Urothelium cell line (cell line): Measurements from ENCODE around the gene ANKRD24.
"Not testable (repeated sequence)": the region's sequence is repeated elsewhere in the genome, so short reads cannot be mapped to it uniquely, and the experiment has no call there.

Source experiments
- DNase-seq: peaks from one replicate; pipeline ENCODE4 v3.0.0; 2011; ENCODE audit warnings: low spot score, mixed read lengths
- FAIRE-seq: peaks from 2 replicates; lab custom pipeline; 2011; peaks lifted over from hg19 to GRCh38; lab: Jason Lieb, UNC

ANKRD24 gene

DNA sequence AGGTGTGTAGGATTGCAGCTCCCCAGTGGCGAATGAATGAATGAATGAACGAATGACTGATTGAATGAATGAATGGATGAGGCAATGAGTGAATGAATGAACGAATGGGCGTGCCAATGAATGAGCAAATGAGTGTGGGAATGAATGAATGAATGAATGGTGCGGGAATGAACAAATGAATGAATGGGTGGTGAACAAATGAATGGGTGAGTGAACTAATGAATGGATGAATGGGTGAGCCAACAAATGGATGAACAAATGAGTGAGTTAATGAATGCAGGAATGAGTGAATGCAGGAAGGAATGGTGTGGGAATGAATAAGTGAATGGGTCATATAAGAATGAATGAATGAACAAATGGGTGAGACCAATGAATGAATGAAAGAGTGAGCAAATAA lies 14.7 kb downstream of the ANKRD24 start:
- FAIRE-seq (no peak), DNase-seq (no peak)

DNA sequence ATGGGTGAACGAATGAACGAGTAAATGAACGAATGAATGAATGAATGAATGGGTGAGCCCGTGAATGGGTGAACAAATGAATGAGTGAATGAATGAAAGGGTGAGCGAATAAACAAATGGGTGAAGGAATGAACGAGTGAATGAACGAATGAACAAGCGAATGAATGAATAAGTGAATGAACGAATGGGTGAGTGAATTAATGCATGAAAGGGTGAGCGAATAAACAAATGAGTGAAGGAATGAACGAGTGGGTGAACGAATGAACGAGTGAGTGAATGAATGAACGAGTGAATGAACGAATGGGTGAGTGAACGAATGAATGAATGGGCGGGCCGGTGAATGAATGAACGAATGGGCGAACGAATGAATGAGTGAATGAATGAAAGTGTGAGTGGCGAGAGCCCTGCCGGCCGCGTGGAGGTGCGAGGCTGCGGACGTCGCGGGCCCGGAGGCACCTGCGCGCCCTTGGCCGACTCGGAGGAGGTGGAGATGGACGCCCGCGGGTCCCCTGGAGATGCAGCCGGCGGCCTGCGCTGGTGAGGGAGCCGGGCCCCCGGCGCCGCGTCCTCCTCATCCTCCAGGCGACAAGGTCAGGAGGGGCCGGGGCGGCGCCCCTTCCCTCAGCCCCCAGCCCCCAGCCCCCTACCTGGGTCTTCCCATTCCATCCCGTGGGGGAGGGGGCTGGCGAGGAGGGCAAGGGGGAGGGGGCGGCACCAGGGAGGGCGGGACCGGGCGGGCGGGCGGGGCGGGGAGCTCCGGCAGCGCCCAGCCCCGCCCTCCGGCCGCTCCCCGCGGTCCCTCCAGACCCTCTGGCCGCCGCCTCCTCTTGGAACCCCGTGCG lies 15.4 kb downstream of the ANKRD24 start:
- no peak for FAIRE-seq

DNA sequence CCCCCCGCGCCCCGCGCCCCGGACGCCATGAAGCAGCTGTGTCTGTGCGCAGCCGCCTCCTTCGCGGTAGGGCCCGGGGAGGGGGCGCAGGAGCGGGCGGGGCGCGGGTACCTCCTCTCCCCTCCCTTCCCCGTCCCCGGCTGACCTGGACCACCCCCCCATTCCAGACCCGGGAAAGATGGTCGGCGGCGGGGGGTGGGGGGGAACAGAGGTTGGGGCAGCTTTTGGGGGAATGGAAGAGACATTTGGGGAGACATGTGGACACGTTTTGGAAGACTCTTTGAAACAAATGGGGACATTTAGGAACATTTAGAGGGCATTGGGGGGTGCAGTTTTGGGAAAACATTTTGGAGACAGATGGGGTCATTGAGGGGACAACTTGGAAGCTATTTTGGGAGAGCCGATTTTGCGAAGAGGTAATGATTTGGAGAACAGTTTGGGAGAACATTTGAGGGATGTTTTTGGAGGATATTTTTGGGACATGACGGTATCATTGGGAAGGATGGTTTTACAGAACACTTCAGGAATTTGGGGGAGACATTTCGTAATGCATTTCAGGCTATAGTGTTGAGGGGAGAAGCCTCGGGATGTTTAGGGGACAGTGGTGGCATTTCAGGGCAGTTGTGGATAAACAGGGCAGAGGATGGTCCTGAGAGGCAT lies 16.1 kb downstream of the ANKRD24 start:
- DNase-seq (no peak), FAIRE-seq (no peak)

More for the DNA sequence above, 15.4 kb downstream of the ANKRD24 start:
- peak; percentile 52 for DNase-seq

DNA sequence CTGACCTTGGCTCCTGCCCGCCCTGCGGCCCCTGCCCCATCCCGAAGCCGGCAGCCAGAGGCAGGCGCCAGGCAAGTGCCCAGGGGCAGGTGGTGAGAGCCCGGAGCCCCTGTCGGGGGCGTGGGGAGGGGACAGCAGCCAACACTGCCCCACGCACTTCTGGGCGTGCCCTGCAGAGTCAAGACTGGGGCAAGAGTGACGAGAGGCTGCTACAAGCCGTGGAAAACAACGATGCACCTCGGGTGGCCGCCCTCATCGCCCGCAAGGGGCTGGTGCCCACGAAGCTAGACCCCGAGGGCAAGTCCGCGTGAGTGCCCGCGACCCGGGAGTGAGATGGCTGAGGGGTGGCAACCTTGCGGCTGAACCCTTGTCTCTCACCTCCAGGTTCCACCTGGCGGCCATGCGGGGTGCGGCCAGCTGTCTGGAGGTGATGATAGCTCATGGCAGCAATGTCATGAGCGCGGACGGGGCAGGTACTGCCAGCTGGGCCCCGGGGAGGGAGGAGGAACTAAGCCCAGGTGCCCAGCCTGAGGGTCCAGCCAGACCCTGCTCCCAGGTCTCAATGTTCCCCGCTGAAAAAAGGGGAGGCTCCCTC lies 17.3 kb downstream of the ANKRD24 start:
- DNase-seq: no peak
- FAIRE-seq: no peak

DNA sequence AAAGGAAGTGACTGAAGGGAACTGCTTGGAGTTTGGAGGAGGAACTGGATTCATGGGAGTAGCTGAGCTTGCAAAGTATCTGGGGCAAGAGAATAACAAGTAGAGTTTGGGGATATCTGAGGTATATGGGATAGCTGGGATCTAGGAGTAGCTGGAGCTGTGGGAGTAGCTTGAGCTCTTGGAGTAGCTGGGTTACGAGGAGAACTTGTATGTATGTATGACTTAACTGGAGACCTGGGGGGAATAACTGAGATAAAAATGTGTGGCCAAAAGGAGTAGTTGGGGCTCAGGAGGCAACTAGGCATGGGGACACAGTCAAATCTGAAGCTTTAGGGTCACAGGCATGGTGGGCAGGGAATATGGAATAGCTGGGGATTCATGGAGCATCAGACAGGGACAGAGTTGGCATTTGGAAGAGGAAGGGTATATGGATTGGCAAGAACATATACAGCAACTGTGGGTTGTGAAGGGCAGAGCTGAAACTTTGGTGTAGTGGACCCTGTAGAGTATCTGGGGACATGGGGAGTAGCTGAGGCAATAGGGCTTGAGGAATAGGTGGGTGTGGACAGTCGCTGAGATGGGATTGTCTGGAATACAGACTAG lies 18.6 kb downstream of the ANKRD24 start:
- no peak for FAIRE-seq
- no peak for DNase-seq

DNA sequence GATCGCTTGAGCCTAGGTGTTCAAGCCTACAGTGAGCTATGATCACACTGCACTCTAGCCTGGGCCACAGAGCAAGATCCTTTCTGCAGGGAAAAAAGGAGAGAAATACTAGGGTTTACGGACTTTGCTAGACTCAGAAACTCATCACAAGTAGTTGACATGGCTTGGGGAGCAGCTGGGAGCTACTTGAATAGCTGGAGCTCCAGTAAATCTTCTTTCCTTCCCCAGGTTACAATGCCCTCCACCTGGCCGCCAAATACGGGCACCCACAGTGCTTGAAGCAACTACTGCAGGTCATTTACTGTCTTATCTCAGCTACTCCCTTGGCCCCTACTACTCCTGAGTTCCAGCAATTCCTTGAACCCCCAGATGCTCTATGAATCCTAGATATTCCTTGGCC lies 19.3 kb downstream of the ANKRD24 start:
- FAIRE-seq (no peak), DNase-seq (no peak)

DNA sequence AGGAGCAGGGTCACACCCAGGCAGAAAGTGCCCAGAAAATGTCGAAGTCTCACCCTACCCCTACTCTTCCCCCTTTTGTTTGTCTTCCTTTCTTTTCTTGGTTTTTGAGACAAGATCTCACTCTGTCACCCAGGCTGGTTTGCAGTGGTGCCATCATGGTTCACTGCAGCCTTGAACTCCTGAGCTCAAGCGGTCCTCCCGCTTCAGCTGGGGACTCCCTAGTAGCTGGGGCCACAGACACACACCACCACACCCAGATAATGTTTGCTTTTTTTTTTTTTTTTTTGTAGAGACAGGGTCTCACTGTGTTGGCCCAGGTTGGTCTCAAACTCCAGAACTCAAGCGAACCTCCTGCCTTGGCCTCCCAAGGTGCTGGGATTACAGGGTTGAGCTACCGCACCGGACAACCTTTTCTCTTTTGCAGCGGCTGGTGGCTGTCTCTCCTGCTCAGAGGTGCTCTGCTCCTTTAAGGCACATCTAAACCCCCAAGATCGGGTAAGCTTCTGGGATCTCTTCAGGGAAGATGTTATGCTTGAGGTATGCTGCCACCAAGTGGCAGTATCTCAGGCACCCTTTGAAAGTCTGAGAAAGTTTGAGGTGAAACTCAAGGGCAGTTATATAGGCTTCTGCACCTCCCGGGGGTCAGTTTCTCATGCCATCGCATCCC lies 24.5 kb downstream of the ANKRD24 start:
- FAIRE-seq (no peak), DNase-seq (peak; percentile 37)

DNA sequence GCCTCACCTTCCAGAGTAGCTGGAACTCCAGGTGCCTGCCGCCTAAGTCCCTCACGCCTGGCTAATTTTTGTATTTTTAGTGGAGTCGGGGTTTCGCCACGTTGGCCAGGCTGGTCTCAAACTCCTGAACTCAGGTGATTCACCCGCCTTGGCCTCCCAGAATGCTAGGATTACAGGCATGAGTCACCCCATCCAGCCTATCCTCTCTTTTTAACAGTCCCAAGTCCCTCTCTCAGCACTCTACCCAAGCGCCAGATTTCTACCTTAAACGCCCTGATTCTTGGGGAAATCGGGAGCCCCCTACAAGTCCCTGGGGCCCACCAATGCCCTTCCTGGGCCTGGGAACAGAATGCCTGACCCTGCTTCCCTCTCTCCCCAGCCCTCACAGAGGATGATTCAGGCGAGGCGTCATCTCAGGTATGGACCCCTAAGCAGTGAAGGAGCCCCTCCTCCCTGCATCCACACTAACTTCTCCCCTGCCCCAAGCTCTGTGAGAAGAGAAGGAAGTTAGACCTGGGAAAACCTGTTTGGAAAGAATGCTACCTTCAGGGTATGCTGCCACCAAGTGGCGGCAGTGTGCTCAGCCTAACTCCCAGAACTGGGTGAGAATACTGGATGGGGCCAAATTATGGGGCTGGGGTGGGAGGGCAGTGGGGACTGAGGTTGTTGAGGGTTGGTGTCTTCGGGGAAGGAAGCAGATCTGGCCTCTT lies 26.1 kb downstream of the ANKRD24 start:
- FAIRE-seq (no peak), DNase-seq (peak; percentile 52)

DNA sequence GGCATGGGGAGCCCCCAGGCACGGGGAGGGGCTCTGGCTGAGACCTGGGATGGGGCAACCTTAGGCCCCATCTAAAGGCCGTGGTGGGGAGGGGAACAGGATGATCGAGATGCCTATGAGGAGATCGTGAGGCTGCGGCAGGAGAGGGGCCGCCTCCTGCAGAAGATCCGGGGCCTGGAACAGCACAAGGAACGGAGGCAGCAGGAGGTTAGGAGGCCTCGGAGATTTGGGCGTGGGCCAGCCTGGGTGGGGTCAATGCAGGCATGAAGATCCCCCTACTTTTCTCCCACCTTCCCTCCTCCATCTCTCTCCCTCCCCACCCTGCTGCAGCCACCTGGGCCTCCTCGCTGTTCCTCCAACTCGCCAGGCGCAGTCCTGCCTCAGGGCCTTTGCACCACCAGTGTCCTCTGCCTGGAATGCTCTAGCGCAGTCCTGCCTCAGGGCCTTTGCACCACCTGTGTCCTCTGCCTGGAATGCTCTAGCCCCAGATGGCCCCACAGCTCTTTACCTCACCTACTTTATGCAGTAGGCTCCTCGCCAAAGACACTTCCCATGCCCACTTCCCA lies 27.8 kb downstream of the ANKRD24 start:
- DNase-seq (no peak), FAIRE-seq (no peak)

DNA sequence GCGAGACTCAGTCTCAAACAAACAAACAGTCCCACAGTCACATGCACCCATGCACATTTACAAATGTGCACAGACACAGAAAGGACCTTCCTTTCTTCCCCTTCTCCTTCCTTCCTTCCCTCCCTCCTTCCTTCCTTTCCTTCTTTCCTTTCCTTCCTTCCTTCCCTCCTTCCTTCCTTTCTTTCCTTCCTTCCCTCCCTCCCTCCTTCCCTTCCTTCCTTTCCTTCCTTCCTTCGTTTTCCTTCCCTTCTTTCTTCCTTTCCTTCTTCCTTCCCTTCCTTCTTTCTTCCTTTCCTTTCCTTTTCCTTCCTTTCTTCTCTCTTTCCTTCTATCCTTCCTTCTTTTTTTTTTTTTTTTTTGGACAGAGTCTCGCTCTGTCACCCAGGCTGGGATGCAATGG lies 30.6 kb downstream of the ANKRD24 start:
- DNase-seq (no peak), FAIRE-seq (no peak)

DNA sequence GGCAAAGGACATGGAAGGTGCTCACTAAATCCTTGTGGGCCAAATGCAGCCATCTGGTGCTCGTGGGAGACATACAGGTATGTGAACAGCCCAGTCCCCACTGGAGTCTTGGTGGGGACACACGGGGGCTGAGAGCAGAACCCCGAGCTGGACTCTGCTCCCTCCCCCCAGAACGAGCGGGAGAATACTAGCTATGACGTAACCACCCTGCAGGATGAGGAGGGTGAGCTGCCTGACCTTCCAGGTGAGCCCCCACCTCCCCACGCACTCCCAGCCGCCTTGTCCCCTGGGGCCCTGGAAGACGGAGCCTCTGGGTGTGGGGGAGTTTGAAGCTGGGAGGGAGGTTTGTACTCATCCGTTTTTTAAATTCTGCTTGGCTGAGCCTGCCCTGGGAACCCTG lies 33.3 kb downstream of the ANKRD24 start:
- DNase-seq: no peak
- FAIRE-seq: no peak

DNA sequence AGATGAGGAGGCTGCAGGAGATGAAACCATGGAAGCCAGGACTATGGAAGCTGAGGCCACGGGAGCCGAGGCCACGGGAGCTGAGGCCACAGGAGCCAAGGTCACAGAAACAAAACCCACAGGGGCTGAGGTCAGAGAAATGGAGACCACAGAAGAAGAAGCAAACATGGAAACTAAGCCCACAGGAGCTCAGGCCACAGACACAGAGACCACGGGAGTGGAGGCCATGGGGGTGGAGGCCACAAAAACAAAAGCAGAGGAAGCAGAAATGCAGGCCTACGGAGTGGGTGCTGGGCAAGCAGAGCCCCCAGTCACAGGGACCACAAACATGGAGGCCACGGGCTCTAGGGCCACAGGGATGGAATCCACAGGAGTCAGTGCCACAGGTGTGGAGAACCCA lies 34.4 kb downstream of the ANKRD24 start:
- DNase-seq: no peak
- no peak for FAIRE-seq

DNA sequence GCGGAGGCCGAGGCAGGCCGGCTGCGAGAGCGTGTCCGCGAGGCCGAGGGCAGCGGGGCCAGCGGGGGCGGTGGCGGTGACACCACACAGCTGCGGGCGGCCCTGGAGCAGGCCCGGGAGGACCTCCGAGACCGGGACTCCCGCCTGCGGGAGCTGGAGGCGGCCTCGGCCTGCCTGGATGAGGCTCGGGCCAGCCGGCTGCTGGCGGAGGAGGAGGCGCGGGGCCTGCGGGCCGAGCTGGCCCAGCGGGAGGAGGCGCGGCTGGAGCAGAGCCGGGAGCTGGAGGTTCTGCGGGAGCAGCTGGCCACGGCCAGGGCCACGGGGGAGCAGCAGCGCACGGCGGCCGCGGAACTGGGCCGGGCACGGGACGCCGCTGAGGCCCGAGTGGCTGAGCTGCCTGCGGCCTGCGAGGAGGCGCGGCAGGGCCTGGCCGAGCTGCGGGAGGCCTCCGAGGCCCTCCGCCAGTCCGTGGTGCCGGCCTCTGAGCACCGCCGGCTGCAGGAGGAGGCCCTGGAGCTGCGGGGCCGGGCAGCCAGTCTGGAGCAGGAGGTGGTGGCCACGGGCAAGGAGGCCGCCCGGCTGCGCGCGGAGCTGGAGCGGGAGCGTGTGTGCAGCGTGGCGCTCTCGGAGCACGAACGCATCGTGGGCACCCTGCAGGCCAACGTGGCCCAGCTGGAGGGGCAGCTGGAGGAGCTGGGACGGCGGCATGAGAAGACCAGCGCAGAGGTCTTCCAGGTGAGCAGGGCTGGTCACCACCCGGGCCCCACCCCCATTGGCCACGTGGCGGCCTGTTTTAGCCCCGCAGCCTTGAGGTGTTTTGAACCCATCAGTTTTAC lies 35.2 kb downstream of the ANKRD24 start:
- no peak for FAIRE-seq

DNA sequence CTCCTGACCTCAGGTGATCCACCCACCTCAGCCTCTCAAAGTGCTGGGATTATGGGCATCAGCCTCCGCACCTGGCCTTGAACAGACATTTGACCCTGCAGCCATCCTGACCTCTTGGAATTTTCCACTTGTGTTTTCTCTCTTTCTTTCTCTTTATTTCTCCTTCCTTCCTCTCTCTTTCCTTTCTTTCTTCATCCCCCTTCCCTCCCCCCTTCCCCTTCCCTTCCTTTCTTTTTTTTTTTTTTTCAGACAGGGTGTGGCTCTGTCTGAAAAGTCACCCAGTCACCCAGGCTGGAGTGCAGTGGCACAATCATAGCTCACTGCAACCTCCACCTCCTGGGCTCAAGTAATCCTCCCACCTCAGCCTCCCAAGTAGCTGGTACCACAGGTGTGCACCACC lies 36.0 kb downstream of the ANKRD24 start:
- FAIRE-seq, DNase-seq: not testable (repeated sequence)

More for the DNA sequence above, 35.2 kb downstream of the ANKRD24 start:
- no peak for DNase-seq

DNA sequence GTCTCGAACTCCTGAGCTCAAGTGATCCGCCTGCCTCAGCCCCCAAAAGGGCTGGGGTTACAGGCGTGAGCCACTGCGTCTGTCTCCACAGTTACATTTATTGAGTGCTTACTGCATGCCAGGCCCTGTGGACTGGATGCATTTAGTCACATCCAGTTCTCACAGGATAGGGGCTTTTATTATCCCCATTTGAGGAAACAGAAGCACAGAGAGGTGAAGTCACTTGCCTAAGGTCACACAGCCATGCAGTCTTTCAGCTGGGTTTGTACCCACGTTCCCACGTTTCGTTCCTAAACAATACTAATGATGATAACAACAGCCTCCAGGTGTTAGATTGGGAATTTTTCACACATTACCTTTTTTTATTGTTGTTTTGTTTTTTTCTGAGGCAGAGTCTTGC lies 37.7 kb downstream of the ANKRD24 start:
- FAIRE-seq: no peak
- no peak for DNase-seq

DNA sequence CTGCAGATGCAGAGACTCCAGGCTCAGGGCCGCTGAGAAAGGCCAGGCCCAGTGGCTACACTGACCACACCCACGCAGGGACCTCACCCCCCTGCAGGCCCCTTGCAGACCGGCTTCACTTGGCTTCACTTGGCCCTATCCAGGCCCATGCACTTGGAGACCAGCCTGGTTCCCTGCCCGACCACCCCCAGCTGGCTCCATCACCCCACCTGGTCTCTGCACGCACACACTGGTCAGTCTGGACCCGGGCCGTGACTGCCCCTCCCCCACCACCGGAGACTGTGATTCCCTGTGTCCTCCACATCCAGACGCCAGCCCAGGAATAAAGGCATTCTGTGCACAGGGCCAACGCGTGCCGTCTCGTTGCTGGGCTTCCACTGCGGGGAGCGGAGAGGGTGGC lies 42.0 kb downstream of the ANKRD24 start:
- no peak for DNase-seq
- no peak for FAIRE-seq

DNA sequence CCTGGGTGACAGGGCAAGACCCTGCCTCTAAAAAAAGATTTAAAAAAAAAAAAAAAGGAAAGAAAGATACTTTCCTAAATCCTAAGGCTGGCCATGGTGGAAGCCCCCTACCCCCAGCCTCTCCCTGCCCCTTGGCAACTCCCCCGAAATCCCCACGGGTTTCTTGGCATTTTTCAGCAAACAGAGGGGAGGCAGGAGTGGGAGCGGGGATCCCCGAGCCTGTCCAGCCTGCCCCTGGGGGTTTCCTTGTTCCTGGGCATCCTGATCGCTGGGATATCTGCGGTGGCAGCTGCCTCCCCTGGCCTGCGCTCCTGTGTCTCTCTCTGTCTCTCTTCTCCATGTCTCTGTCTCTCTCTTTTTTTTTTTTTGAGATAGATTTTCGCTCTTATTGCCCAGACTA lies 43.4 kb downstream of the ANKRD24 start:
- FAIRE-seq (no peak), DNase-seq (no peak)

DNA sequence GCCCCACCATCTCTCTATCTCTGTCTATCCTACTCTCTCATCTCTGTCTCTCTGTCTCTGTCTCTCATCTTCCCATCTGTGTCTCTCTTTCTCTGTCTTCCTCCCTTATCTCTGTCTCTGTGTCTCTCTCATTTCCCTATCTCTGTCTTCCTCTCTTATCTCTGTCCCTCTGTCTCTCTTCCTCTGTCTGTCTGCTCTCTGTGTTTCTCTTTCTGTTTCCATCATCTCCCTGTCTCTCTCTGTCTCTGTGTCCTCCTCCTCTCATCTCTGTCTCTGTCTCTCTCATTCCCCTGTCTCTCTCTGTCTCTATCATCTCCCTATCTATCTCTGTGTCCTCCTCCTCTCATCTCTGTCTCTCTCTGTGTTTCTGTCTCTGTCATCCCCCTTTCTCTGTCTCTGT lies 45.3 kb downstream of the ANKRD24 start:
- no peak for DNase-seq
- FAIRE-seq: no peak

DNA sequence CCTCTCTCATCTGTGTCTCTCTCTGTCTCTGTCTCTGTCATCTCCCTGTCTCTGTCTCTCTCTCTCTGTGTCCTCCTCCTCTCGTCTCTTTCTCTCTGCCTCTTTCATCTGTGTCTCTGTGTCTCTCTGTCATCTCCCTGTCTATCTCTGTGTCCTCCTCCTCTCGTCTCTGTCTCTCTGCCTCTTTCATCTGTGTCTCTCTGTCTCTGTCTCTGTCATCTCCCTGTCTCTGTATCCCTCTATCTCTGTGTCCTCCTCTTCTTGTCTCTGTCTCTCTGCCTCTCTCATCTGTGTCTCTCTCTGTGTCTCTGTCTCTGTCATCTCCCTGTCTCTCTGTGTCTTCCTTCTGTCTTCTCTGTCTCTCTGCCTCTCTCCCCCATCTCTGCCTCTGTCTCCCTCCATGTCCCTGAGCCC lies 46.3 kb downstream of the ANKRD24 start:
- DNase-seq: no peak
- no peak for FAIRE-seq
